GM23338 (cell line): ENCODE results near the gene CEPT1. TPM values are rescaled to one million over a fixed set of nuclear protein-coding genes. Genes with fewer than 3 reads are reported as not detected.

Source experiments
- ATAC-seq: fragments of 200-7000 bp; cut with Tn5 transposase; 3 replicates; pipeline ENCODE4 v1.9.1; 2020
- DNase-seq: peaks from one replicate; pipeline ENCODE4 v3.0.0-alpha.2; 2015; ENCODE audit warnings: low spot score
- H2AFZ ChIP-seq: fragments of 200-600 bp; sonication (generic); 2 replicates; pipeline ENCODE4 v1.8.0; 2016; ENCODE audit warnings: antibody characterized with exemption, mild to moderate bottlenecking, moderate library complexity
- H3F3A ChIP-seq: fragments of 200-600 bp; sonication (generic); replicated peaks from 2 replicates; pipeline ENCODE4 v1.8.0; 2017; ENCODE audit warnings: antibody characterized with exemption, mixed run types, low read depth
- H3K27ac ChIP-seq: fragments of 200-600 bp; sonication (generic); 2 replicates; pipeline ENCODE4 v1.6.1; 2016; ENCODE audit warnings: low read depth
- H3K27me3 ChIP-seq: fragments of 200-600 bp; sonication (generic); 2 replicates; pipeline ENCODE4 v1.8.0; 2016; ENCODE audit warnings: mild to moderate bottlenecking, mixed run types, moderate library complexity; ENCODE audit not compliant: insufficient read depth
- H3K36me3 ChIP-seq: fragments of 200-600 bp; sonication (generic); 2 replicates; pipeline ENCODE4 v1.8.0; 2016; ENCODE audit warnings: mild to moderate bottlenecking; ENCODE audit not compliant: insufficient read depth
- H3K4me1 ChIP-seq: fragments of 200-600 bp; sonication (generic); 2 replicates; pipeline ENCODE4 v1.8.0; 2016; ENCODE audit warnings: mild to moderate bottlenecking, moderate library complexity; ENCODE audit not compliant: insufficient read depth
- H3K4me2 ChIP-seq: fragments of 200-600 bp; sonication (generic); 2 replicates; pipeline ENCODE4 v1.7.1; 2017; ENCODE audit warnings: mixed run types
- H3K4me3 ChIP-seq: fragments of 200-600 bp; sonication (generic); 2 replicates; pipeline ENCODE4 v1.6.1; 2016; ENCODE audit warnings: mixed run types
- H3K79me2 ChIP-seq: fragments of 200-600 bp; sonication (generic); replicated peaks from 2 replicates; pipeline ENCODE4 v1.8.0; 2017; ENCODE audit warnings: mild to moderate bottlenecking; ENCODE audit not compliant: insufficient read depth
- H3K9me2 ChIP-seq: fragments of 200-600 bp; sonication (generic); 2 replicates; pipeline ENCODE4 v1.8.0; 2017; ENCODE audit not compliant: insufficient read depth
- H4K20me1 ChIP-seq: fragments of 200-600 bp; sonication (generic); replicated peaks from 2 replicates; pipeline ENCODE4 v1.8.0; 2017; ENCODE audit warnings: mild to moderate bottlenecking; ENCODE audit not compliant: insufficient read depth
- H3K27ac Mint-ChIP-seq: 2 replicates; pipeline ENCODE4 v1.8.0; 2020; ENCODE audit warnings: inconsistent platforms, mild to moderate bottlenecking, moderate library complexity, mixed read lengths
- H3K27me3 Mint-ChIP-seq: 3 replicates; pipeline ENCODE4 v1.8.0; 2022; ENCODE audit warnings: low read depth, mild to moderate bottlenecking, moderate library complexity, mixed read lengths, inconsistent platforms; ENCODE audit not compliant: insufficient read depth, poor library complexity
- H3K36me3 Mint-ChIP-seq: 3 replicates; pipeline ENCODE4 v1.8.0; 2021; ENCODE audit warnings: low read depth, mild to moderate bottlenecking, inconsistent platforms, moderate library complexity, mixed read lengths
- H3K4me1 Mint-ChIP-seq: 3 replicates; pipeline ENCODE4 v1.8.0; 2020; ENCODE audit warnings: mild to moderate bottlenecking, inconsistent platforms, mixed read lengths
- H3K4me3 Mint-ChIP-seq: 3 replicates; pipeline ENCODE4 v1.8.0; 2021; ENCODE audit warnings: moderate library complexity, mild to moderate bottlenecking, inconsistent platforms, mixed read lengths
- H3K9me3 Mint-ChIP-seq: 3 replicates; pipeline ENCODE4 v1.8.0; 2020; ENCODE audit warnings: moderate library complexity, mild to moderate bottlenecking, inconsistent platforms, mixed read lengths
- CREB1 ChIP-seq: fragments of 250-450 bp; sonication (Bioruptor Pico); IDR thresholded peaks from 2 replicates; pipeline ENCODE4 v1.5.0; 2020; ENCODE audit warnings: low read depth, mild to moderate bottlenecking, moderate library complexity
- CTCF ChIP-seq, 2 experiments: fragments of 200-600 bp in 1 of 2; sonication (generic) in 1 of 2; conservative IDR thresholded peaks; 2 replicates each; pipeline versions ENCODE4 v1.5.1 to v1.6.1; 2016 to 2017; ENCODE audit warnings: antibody characterized with exemption in 2 of 2, low read depth in 2 of 2, mild to moderate bottlenecking in 2 of 2, moderate library complexity in 1 of 2
- JUNB ChIP-seq: IDR thresholded peaks from one replicate; pipeline ENCODE4 v1.6.1; 2016; ENCODE audit warnings: antibody characterized with exemption; ENCODE audit not compliant: unreplicated experiment
- NANOG ChIP-seq: IDR thresholded peaks from 2 replicates; pipeline ENCODE4 v1.6.1; 2016; ENCODE audit warnings: antibody characterized with exemption, borderline replicate concordance
- POLR2AphosphoS5 ChIP-seq: IDR thresholded peaks from 2 replicates; pipeline ENCODE4 v1.6.1; 2016; ENCODE audit warnings: antibody characterized with exemption, low read depth
- ZNF331 ChIP-seq: fragments of 250-450 bp; sonication (Bioruptor Pico); IDR thresholded peaks from 2 replicates; pipeline ENCODE4 v1.5.0; 2020; ENCODE audit warnings: low read depth, mild to moderate bottlenecking, moderate library complexity
- polyA plus RNA-seq: library from polyadenylated mRNA; unstranded; fragments of >200 nt; fragmentation: Nextera tagmentation; extraction: Ambion mirVana; gene quantifications from 2 replicates; pipeline ENCODE4 v1.2.1, GENCODE V29; 2016
- total RNA-seq: library from RNA; depleted of rRNA; stranded (reverse); fragments of >200 nt; shearing (Covaris generic); gene quantifications from 2 replicates; pipeline ENCODE4 v1.2.3, GENCODE V29; 2014
- TF ChIP-seq, protein P1 (sequence below): IDR thresholded peaks from 2 replicates; pipeline ENCODE4 v1.6.1; 2016; ENCODE audit warnings: antibody characterized with exemption

Gene CEPT1
- total and polyA plus RNA-seq, 2 experiments from 2014 or later, result 17.3 to 39.5 TPM

GRCh38 chr1:111195002-111195684 lies 55.1 kb downstream of the CEPT1 start (continued):
- TF ChIP-seq CTCF (conservative IDR thresholded peaks at IDR 0.05; ENCODE audit: low read depth in 2 of 2) (no peak), NANOG (no peak), POLR2AphosphoS5 (no peak), ZNF331 (no peak)
- TF ChIP-seq, protein P1, sequence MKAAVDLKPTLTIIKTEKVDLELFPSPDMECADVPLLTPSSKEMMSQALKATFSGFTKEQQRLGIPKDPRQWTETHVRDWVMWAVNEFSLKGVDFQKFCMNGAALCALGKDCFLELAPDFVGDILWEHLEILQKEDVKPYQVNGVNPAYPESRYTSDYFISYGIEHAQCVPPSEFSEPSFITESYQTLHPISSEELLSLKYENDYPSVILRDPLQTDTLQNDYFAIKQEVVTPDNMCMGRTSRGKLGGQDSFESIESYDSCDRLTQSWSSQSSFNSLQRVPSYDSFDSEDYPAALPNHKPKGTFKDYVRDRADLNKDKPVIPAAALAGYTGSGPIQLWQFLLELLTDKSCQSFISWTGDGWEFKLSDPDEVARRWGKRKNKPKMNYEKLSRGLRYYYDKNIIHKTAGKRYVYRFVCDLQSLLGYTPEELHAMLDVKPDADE, result no peak

GRCh38 chr1:111196213-111196612 lies 56.2 kb downstream of the CEPT1 start:
- Mint-ChIP-seq H3K4me1 (peaks cover 12% of the 10 kb centered on the region), H3K36me3 (no peaks in the 10 kb centered on the region), H3K4me3 (no peak overlapping the region), H3K27ac (no peak overlapping the region), H3K27me3 (peaks cover 6% of the 10 kb centered on the region), H3K9me3 (no peaks in the 10 kb centered on the region)
- Histone ChIP-seq H3F3A (no peaks in the 10 kb centered on the region), H3K9me2 (no peaks in the 10 kb centered on the region), H3K4me3 (no peak overlapping the region), H2AFZ (no peak overlapping the region), H3K79me2 (no peaks in the 10 kb centered on the region), H3K4me1 (no peaks in the 10 kb centered on the region), H3K36me3 (no peaks in the 10 kb centered on the region), H3K27ac (no peak overlapping the region), H3K4me2 (no peak overlapping the region), H3K27me3 (no peaks in the 10 kb centered on the region), H4K20me1 (no peaks in the 10 kb centered on the region)
- DNase-seq, result no peak
- ATAC-seq, result no peak
- TF ChIP-seq CTCF (conservative IDR thresholded peaks at IDR 0.05; ENCODE audit: low read depth in 2 of 2) (no peak), POLR2AphosphoS5 (no peak), JUNB (no peak), CREB1 (CRISPR knock-in tag) (no peak)
